HepG2 (cell line): ENCODE data around the gene CHN1.

Source experiments
- ELF4 ChIP-seq: sonication (generic); formaldehyde crosslinking; IDR thresholded peaks from 2 replicates; pipeline ENCODE4 v1.5.0; 2020; ENCODE audit warnings: missing genetic modification reagents, mild to moderate bottlenecking, moderate library complexity, borderline replicate concordance
- HNF4G ChIP-seq, 2 experiments: sonication (generic) in 1 of 2; formaldehyde crosslinking in 1 of 2; IDR thresholded peaks; 2 replicates each; pipeline versions ENCODE4 v1.4.0 to v1.6.1; 2011 to 2020; ENCODE audit warnings: borderline replicate concordance in 2 of 2, low read depth in 2 of 2, mild to moderate bottlenecking in 2 of 2, low read length in 1 of 2, missing genetic modification reagents in 1 of 2, moderate library complexity in 1 of 2
- HNRNPLL ChIP-seq: fragments of 200-400 bp; formaldehyde crosslinking; IDR thresholded peaks from 2 replicates; pipeline ENCODE4 v1.6.1; 2017; ENCODE audit warnings: mild to moderate bottlenecking, low read depth, low read length; ENCODE audit not compliant: poor library complexity, severe bottlenecking
- JUND ChIP-seq: sonication (generic); formaldehyde crosslinking; IDR thresholded peaks from 2 replicates; pipeline ENCODE4 v1.8.0; 2022; ENCODE audit warnings: mild to moderate bottlenecking, missing genetic modification reagents
- KLF13 ChIP-seq: sonication (generic); formaldehyde crosslinking; IDR thresholded peaks from 2 replicates; pipeline ENCODE4 v1.4.0; 2020; ENCODE audit warnings: mild to moderate bottlenecking, missing genetic modification reagents
- RAD51 ChIP-seq: fragments of 450-650 bp; IDR thresholded peaks from 2 replicates; pipeline ENCODE4 v1.6.1; 2016; ENCODE audit warnings: borderline replicate concordance
- SALL2 ChIP-seq: sonication (generic); formaldehyde crosslinking; IDR thresholded peaks from 2 replicates; pipeline ENCODE4 v1.8.1; 2023; ENCODE audit warnings: mild to moderate bottlenecking, missing genetic modification reagents, inconsistent platforms
- SRSF1 ChIP-seq: fragments of 200-400 bp; formaldehyde crosslinking; optimal IDR thresholded peaks from 2 replicates; pipeline ENCODE3; 2017; ENCODE audit warnings: mild to moderate bottlenecking, low read depth, low read length, moderate library complexity
- ZNF253 ChIP-seq: sonication (generic); formaldehyde crosslinking; IDR thresholded peaks from 2 replicates; pipeline ENCODE4 v1.8.0; 2022; ENCODE audit warnings: mild to moderate bottlenecking, missing genetic modification reagents, borderline replicate concordance
- ZNF816 ChIP-seq: sonication (generic); formaldehyde crosslinking; IDR thresholded peaks from 2 replicates; pipeline ENCODE4 v1.8.0; 2022; ENCODE audit warnings: missing genetic modification reagents, mild to moderate bottlenecking, borderline replicate concordance
- TF ChIP-seq, protein P1 (sequence below): fragments of 450-650 bp; IDR thresholded peaks from 2 replicates; pipeline ENCODE4 v1.6.1; 2016
- TF ChIP-seq, protein P2 (sequence below): sonication (generic); formaldehyde crosslinking; IDR thresholded peaks from 2 replicates; pipeline ENCODE4 v1.4.0; 2020; ENCODE audit warnings: missing genetic modification reagents
- TF ChIP-seq, protein P3 (sequence below): sonication (generic); formaldehyde crosslinking; IDR thresholded peaks from 2 replicates; pipeline ENCODE4 v1.5.0; 2020; ENCODE audit warnings: mild to moderate bottlenecking, missing genetic modification reagents, moderate library complexity
- TF ChIP-seq, protein P4 (sequence below): sonication (generic); formaldehyde crosslinking; IDR thresholded peaks from 2 replicates; pipeline ENCODE4 v1.5.1; 2020; ENCODE audit warnings: missing genetic modification reagents, mild to moderate bottlenecking, borderline replicate concordance

DNA sequence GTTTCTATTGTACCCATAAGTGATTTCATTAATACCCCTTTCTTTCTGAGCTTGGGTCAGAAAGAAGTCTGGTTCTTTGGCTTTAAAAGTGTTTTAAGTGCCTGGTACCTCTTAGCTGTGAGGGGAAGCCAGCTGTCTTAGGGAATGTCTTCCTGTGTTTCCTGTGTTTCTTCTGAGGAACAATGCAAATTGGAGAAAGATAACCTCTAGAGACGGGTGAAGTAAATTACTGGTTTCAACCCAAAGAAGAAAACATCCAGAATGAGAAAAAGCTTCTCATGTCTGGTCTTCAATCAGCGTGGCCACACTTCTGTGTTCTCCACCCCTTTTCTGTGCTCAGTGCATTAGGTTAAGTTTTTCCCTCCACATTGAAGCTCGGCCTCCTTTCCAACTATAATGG lies 10.2 kb upstream of the CHN1 start:
- TF ChIP-seq ZNF253 (no peak), RAD51 (no peak), HNRNPLL (no peak), JUND (CRISPR knock-in tag) (no peak), KLF13 (CRISPR knock-in tag) (no peak), SRSF1 (no peak), ELF4 (CRISPR knock-in tag) (no peak), ZNF816 (no peak), HNF4G (IDR thresholded peaks at IDR 0.05; ENCODE audit: borderline replicate concordance, low read depth, low read length) (no peak), HNF4G (CRISPR knock-in tag; IDR thresholded peaks at IDR 0.05; ENCODE audit: borderline replicate concordance, low read depth) (no peak), SALL2 (no peak)
- TF ChIP-seq, protein P1, sequence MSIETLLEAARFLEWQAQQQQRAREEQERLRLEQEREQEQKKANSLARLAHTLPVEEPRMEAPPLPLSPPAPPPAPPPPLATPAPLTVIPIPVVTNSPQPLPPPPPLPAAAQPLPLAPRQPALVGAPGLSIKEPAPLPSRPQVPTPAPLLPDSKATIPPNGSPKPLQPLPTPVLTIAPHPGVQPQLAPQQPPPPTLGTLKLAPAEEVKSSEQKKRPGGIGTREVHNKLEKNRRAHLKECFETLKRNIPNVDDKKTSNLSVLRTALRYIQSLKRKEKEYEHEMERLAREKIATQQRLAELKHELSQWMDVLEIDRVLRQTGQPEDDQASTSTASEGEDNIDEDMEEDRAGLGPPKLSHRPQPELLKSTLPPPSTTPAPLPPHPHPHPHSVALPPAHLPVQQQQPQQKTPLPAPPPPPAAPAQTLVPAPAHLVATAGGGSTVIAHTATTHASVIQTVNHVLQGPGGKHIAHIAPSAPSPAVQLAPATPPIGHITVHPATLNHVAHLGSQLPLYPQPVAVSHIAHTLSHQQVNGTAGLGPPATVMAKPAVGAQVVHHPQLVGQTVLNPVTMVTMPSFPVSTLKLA = no peak
- TF ChIP-seq, protein P2, sequence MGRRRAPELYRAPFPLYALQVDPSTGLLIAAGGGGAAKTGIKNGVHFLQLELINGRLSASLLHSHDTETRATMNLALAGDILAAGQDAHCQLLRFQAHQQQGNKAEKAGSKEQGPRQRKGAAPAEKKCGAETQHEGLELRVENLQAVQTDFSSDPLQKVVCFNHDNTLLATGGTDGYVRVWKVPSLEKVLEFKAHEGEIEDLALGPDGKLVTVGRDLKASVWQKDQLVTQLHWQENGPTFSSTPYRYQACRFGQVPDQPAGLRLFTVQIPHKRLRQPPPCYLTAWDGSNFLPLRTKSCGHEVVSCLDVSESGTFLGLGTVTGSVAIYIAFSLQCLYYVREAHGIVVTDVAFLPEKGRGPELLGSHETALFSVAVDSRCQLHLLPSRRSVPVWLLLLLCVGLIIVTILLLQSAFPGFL (CRISPR knock-in tag) = no peak
- TF ChIP-seq, protein P3, sequence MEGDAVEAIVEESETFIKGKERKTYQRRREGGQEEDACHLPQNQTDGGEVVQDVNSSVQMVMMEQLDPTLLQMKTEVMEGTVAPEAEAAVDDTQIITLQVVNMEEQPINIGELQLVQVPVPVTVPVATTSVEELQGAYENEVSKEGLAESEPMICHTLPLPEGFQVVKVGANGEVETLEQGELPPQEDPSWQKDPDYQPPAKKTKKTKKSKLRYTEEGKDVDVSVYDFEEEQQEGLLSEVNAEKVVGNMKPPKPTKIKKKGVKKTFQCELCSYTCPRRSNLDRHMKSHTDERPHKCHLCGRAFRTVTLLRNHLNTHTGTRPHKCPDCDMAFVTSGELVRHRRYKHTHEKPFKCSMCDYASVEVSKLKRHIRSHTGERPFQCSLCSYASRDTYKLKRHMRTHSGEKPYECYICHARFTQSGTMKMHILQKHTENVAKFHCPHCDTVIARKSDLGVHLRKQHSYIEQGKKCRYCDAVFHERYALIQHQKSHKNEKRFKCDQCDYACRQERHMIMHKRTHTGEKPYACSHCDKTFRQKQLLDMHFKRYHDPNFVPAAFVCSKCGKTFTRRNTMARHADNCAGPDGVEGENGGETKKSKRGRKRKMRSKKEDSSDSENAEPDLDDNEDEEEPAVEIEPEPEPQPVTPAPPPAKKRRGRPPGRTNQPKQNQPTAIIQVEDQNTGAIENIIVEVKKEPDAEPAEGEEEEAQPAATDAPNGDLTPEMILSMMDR = no peak
- TF ChIP-seq, protein P4, sequence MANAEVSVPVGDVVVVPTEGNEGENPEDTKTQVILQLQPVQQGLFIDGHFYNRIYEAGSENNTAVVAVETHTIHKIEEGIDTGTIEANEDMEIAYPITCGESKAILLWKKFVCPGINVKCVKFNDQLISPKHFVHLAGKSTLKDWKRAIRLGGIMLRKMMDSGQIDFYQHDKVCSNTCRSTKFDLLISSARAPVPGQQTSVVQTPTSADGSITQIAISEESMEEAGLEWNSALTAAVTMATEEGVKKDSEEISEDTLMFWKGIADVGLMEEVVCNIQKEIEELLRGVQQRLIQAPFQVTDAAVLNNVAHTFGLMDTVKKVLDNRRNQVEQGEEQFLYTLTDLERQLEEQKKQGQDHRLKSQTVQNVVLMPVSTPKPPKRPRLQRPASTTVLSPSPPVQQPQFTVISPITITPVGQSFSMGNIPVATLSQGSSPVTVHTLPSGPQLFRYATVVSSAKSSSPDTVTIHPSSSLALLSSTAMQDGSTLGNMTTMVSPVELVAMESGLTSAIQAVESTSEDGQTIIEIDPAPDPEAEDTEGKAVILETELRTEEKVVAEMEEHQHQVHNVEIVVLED (CRISPR knock-in tag) = no peak
